IPS-11a (cell line): ENCODE measurements around the gene HES6.

ENCODE experiments used
- H3K4me3 ChIP-seq: one replicate; pipeline ENCODE4 v1.5.1; 2013; ENCODE audit warnings: low read depth, low read length, control low read depth

The HES6 gene, protein sequence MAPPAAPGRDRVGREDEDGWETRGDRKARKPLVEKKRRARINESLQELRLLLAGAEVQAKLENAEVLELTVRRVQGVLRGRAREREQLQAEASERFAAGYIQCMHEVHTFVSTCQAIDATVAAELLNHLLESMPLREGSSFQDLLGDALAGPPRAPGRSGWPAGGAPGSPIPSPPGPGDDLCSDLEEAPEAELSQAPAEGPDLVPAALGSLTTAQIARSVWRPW

DNA sequence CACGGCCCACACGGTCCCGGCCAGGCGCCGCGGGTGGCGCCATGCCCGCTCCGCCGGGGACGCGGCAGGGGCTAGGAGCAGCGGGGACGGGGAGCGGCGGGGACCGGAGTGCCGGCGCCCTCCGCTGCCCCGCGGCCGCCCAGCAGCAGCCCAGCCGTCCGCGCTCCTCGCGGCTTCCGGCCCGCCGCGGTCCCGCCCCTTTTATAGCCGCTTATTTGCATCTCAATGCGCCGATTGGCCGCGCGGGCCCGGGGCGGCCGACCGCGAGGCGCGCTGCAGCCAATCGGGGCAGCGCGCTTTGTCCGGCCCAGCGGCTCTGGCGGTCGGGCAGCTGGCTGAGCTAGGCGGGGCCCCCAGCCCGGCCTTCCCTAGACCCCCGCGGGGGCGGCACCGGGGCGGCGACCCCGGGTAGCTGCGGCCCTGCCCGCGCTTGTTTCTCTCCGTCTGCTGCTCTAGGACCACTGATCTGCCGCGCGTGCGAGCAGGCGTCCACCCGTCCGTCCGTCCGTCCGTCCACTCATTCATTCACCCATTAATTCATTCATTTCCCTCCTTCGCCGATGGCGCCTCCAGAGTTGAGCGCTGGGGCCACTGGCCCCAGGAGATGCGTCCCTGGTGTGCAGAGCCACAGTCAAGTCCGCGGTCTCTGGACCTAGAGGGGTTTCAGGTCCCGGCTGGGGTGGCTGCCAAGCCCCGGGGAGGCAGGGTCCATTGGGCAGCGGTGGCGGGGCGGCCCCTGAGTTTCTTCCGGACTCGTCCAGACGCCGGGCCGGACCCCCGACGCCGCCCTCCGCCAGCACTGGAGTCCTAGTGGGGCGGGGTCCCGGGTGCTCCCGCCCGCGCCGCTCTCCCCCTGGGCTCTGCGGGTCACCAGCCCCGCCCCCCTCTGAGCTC is at the start of gene HES6:
TSS of gene HES6 (minus strand) at position 176 of the 894 bp plus-strand sequence. CDS start at position 43, 133 bp downstream.
- peak within 1 kb of the TSS; percentile 43 for H3K4me3 ChIP-seq

DNA sequence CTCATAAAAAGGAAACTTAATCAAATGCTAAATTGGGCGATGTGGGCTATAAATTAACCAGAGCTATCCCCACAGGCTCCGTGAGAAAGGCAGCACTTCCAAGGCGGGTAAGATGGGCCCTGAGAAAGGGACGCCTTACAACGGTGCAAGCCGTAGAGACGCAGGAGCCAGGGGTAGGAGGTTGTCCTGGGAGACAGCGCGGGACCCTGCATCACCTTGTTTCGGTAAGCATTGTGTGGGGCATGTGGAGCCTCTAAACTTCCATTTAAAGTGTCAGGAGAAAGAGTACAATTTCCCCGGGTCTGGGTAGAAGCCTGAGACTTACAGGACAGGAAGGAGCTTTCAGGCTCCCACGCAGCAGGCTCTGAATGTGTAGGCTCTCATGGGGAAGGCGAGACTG is 49.7 kb upstream of the HES6 start:
- peak overlapping the region; percentile 51 for H3K4me3 ChIP-seq

DNA sequence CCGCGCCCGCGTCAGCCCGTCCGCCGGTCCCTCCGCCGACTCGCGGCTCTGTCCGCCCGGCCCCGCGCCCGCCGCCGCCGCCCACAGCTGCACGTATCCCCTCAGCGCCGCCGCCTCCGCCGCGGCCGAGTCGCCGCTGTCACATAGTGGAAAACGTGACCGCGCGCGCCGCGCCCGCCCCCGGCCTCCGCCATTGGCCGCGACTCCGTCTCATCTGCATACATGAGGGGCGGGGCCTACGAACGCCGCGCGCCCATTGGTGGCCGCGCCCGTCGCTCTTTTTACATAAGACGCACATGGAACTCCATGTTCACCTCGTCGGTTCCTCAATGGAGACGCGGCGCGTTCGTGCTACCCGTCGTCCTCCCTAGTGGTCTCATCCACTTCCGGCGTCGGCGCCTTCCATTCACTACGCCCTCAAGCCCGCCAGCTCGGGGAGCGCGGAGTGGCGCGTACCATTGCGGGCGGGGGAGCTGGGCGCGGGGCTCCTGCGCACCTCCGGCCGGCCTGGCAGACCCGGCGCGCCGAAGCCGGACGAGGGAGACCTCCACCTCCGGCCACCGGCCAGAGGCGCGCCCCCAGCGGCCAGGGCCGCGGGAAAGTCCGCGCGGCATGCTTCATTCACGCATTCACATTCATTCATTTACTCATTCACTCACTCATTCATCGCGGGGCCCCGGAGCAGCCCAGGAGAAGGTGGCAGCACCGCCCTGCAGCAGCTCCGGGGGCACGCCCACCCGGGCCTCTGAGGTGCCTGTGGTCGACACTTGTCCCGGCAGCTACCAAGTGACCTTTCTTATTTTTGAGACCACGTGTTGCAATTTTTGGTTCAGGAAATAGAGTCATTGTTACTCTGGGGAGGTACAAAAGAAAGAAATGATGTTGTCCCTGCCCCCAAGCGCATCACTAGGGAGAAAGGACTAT is 49.1 kb upstream of the HES6 start:
- H3K4me3 ChIP-seq: peak overlapping the region; percentile 79

DNA sequence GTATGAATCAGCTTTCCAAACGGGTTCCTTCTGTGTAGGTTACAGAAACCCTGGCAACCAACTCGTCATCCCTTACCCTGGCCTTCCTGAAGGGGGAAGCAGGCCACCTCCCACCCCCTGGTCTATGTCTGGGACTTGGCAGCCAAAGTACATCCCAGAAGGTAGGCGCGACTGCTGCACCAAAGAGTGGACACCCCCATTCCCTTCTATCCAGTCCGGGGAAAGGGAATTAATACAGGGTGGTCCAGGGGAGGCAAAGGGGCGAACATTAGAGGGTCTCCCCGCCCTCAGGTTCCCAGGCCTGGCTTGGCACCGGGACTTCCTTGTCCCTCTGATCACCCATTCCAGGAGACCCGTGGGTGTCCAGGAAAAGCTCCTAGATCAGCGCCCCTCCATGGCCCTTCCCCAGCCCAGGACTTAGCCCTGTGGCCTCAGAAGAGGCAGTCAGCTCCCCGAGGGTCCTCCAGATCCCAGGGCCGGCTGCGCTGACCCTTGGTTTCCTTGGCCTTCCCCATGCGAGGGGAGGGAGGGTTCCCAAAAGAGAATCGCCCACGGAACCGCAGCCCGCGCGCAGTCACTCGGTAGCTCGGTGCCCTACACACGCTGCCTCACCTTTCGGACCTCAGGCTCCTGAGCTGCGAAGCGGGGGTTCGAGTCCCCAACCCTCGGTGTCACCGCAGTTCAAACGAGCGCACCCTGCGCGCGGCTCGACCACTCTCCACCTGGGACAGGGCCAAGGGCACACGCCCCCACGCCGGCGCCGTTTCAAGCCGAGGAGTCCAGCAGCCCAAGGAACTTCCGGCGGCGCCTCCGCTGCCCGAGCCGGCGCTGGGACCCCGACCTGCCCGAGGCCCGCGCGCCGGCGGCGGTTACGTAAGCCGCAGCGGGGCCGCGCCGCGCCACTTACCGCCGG is 48.2 kb upstream of the HES6 start, which contains the start of gene PER2:
TSS of gene PER2 (minus strand) at position 874 of the 913 bp plus-strand sequence. CDS start 10,674 bp downstream, outside the sequence.
- peak within 1 kb of the TSS; percentile 79 for H3K4me3 ChIP-seq

DNA sequence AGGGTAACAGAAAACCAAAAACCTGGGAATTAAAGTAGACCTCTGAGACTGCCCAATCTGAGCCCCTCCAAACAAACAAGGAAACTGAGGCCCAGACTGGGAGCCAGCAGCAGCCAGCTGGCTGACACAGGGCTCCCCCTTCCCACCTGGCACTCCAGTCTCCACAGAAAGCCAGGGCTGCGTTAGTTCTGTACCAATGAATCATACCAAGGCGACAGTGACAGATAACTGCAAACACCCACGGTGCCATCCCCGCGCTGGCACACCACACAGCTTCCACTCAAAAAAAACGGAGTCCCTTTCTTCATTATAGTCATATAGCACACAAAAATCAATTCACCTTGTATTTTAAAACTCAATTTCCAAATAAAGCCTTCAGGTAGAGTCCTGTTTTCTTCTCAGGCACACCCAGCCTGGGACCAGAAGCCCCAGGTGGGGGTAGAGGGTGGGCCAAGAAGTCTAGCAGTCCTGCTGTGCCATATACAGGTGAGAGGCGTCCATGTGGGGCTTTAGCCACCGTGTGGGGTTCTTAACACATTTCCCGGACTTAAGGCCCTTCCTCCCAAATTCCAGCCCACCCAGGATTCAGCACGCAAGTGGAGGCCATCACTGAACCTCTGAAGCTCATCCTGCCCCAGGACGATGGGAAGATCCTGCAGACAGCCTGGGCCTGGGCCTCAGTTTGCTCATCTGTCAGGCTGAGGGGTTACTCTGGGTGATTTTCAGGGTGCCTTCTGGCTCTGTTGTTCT is 47.3 kb upstream of the HES6 start:
- no peak overlapping the region for H3K4me3 ChIP-seq

DNA sequence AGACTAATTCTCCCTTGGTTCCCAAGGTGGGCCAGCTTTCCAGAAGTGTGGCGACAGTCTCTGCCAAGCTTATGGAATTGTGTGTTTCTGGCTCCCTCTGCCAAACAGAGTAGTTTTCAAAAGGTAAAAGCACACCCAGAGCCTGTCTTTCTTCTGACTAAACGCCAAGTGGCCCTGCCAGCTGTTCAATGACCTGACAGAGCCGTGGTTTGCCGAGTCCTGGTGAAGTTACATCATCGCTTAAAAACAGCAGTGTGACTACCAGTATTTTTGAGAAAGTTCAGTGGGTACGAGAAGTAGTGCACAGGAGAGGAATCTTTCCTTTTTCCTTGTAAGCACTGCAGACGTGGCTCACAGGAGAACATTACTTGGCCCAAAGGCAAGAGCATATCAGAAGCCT is 46.7 kb upstream of the HES6 start:
- H3K4me3 ChIP-seq: no peak overlapping the region

DNA sequence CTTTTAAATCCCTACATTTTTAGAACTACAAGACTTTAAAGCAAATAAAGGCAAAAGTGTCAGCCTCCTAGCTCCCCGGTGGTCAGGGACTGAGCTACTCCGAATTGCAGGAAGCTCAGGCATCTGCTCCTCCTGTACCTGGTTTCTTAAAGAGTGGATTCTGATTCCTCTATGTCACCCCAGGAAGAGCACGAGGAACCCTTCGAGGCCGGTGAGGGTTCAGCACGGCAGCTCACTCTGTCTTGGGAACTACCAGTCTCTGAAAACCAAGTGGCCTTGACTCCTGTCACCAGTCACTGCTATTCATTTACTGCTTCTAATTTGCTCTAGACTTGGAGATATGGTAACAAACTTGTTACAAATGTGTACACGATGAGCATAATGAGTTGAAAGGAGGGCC is 46.3 kb upstream of the HES6 start:
- H3K4me3 ChIP-seq: no peak overlapping the region

DNA sequence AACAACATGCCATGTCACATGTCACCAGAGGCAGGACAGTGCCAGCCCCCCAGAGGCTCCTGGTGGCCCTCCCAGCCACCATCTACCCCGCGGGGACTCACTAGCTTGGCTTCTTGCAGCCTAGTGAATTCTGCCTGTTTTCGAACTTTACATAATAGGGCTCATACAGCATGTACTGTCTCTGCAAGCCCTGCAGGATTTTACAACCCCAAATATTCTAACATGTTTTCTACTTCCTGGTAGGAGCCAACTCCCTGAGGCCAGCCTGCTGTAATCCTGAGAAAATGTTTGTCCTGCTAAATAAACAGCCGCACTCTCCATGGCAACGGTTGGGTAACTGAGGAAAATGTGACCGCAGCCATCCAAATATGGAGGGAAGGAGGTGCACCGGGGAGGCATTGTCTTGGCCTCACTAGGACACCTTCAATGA is 45.8 kb upstream of the HES6 start:
- no peak overlapping the region for H3K4me3 ChIP-seq

DNA sequence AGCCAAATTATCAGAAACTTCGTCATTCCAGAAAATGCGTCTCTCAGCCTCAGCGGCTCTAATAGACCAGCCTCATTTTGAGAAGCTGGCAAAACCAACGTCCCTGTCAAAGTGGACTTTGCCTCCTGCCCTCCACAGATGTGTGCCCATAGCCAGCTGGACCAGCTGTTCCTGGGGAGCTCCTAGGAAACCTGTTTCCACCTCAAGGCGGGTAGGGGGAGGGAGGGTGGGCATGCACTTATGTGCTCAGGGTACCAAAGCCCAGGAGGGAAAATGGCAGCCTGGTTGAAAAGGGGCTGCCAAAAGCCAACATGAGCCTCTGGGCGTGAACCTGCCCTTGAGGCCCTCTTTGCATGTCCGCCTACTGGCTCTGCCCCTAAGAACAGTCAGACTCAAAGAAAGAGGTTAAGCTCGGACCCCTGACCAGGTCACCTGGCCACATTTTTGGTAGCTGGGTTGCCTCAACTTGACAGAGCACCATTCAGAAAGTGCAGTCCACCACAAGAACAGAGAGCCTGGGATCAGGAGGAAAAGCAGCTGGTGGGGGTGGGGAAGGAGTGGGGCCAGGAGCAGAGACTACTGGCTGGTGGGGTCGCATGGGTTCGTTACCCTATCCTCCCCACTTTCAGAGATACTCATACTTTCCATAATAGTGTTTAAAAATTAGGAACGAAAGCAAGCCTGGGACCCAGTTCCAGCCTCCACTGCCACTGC is 45.1 kb upstream of the HES6 start:
- H3K4me3 ChIP-seq: no peak overlapping the region

DNA sequence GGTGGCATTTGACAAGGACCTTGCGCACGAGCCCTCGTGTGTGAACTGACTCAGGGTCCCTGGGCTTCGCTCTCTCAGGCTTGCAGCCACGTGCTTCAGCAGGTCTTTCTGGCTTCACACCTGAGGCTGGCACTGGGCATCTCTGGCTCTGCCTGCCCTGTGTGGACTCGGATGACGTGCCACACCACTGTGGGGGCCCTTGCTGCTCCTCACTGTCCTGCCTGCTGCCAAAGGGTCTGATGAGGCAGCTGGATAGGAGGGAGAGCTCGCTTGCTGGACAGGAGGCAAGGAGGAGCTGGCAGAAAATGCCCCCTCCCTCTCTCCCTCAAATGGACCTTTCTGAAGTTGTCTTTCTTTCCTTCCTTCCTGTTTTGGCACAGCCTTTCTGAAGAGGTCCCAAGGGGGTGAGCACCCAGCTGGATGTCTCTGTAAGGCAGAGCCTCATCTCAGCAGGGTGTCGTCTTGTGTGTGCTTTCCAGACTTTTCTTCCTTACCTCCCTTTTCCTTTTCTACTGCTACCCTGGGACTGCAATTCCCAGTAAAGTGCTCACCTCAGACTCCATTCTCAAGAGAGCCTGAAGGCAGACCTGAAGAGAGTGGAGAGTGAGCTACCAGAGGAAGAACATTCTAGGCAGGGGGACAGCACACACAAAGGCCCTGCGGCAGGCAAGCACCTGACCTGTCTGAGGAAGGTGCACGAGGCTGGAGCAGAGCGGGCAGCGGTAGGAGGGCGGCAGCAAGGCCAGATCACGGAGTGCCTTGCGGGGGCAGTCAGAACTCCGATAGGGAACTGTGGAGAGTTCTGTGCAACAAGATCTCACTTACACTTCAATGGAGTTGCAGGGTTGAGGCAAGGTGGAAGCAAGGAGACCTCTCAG is 43.3 kb upstream of the HES6 start:
- no peak overlapping the region for H3K4me3 ChIP-seq

DNA sequence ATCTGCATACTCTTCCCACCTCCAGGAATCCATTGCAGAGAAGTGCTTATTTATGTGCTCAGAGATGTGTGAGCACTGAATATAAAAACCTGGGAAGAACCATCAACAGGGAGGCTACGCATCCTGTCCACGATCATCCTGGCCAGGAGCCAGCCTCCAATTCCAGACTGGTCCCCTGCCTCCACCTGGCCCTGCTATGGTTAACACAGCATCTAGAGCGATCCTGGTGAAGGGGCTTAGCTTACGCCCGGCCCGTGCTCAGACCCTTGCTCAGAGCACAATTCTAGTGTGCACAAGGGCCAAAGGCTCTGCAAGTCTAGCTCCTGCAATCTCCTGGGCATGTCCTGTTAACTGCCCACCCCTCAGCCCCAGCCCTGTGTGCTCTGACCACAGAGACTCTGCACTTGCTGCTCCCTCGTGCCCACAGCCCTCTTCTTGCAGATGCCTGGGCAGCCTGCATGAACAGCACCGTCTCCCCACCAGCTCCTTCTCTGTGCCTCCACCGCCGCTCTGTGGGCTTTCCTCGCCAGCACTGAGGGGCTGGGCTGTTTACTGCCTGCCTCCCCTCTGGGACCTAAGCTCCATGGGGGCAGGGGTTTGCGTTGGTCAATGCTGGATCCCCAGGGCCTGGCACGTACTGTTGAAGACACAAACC is 42.1 kb upstream of the HES6 start:
- no peak overlapping the region for H3K4me3 ChIP-seq

DNA sequence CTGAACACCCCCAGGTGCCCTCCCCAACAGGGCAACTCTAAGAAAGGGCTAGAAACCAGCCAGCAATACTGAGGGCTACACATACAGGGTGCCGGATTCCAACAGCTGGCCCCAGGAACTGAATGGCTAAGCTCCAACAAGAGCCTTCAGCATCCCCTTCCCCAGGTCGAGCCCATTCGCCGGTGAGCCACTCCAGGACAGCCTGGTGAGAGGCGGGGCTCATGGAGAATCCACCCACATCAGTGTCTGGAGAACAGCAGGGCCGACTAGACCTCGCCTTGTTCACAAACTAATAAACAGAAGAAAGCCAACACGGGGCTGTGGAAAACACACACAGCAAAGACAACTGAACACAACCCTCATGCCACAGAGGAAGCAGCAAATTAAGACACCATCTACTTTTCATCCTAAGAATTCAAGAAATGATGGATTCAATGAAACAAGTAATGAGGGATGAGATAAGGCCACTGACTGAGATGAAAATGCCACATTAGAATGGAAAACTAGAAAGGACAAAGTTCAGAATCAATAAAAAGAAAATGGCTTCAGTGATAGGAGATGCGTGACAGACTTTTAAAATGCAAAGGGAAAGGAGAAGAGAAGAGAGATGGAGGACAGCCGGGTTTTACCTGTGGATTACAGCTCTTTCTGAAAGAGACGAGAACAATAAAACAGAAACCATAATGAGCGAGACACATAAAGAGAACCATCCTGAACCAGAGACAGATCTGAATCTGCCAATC is 40.4 kb upstream of the HES6 start:
- H3K4me3 ChIP-seq: no peak overlapping the region

DNA sequence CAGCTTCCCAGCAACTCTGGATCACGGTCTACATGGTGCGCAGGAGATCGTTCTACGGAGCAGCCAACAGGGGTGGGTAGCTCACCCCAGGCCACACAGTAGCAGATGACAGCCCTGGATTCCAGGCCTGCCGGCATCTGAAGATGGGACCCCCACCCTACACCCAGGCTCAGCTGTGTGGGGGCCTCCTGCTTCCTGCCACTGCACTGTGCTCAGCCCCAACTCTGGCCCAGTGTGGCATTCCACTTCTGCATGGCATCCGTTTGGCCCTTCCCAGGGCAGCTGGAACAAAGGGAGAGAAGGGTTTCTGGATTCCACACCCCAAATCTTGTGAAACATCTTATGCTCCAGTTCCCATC is 39.5 kb upstream of the HES6 start:
- no peak overlapping the region for H3K4me3 ChIP-seq

DNA sequence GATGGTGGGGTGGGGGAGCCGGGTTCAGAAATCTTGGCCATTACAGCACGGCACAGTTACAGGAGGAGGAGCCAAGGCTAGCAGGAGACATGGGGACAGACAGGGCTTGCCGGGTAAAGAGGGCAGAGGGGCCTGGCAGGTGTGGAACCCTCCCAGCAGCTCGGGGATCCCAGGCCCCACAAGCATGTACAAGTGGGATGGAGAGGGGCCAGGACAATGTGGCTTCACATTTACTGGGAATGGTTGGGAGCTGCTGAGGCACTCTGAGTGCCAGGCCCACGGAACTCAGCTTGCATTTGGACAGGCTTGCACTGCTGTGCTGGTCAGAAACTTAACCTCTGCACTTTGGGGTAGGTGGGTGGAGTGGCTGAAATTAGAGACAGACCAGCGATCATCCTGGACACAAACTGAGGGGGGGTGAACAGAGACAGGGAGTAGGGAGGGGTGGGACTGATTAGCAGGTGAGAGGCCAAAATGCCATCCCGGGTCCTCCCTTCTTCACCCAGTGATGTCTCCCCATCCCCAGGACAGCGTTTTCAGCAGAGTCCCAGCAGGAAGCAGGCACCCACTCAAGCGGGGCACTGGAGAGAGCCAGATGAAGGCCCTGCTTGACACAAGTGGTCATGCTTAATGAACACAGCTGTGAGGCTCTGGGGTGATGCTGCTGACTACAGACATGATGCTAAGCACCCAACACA is 38.9 kb upstream of the HES6 start:
- H3K4me3 ChIP-seq: no peak overlapping the region

DNA sequence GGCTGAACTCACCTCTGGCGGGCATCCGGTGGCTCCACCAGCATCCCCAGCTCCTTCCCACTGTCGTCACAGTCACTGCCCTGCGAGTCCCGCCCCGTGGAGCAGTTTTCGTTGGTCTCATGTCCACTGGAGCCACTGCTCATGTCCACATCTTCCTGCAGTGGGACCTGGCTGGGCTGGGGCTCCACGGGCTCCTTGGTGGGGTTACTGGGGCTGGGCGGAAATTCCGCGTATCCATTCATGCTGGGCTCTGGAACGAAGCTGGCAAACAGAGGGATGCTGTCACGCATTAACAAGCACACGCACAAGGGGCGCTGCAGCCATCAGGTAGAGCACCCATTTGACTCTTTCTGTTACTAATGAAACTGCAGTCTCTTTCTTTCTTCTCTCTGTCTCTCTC is 37.9 kb upstream of the HES6 start:
- H3K4me3 ChIP-seq: no peak overlapping the region
